ENCODE data around the gene USP24.
A peak's percentile ranks its signal among the peaks of the same experiment; 100 is the strongest.

The USP24 gene

GRCh38 chr1:55140137-55140536 lies 75.0 kb downstream of the USP24 start:
- no peak overlapping the region for H3K4me3 ChIP-seq (ENCODE audit: low read depth, low read length)
- peaks cover 43% of the 10 kb centered on the region for H3K36me3 ChIP-seq (replicated peaks)
- no peak for DNase-seq
- no peak for TF ChIP-seq CTCF (IDR thresholded peaks at IDR 0.05; ENCODE audit: low read depth, low read length, missing control alignments)
- H3K27me3 ChIP-seq (replicated peaks), result no peaks in the 10 kb centered on the region
- in situ Hi-C loops (cut with HindIII; ENCODE audit: low pct_ligation_motif_present, low sequenced_read_pairs), result no loop called here
- no peak overlapping the region for H3K27ac ChIP-seq

- DNase-seq, result no peak
- no peak overlapping the region for H3K27ac ChIP-seq
- in situ Hi-C loops (cut with HindIII; ENCODE audit: low pct_ligation_motif_present, low sequenced_read_pairs), result no loop called here
These were observed 76.3 kb downstream of the USP24 start for GRCh38 chr1:55138823-55139222.

GRCh38 chr1:55134152-55134808 lies 80.9 kb downstream of the USP24 start:
- no peak for TF ChIP-seq CTCF (IDR thresholded peaks at IDR 0.05; ENCODE audit: low read depth, low read length, missing control alignments)
- no peak for DNase-seq
- in situ Hi-C loops (cut with HindIII; ENCODE audit: low pct_ligation_motif_present, low sequenced_read_pairs), result no loop called here
- H3K27me3 ChIP-seq (replicated peaks), result no peaks in the 10 kb centered on the region
- H3K27ac ChIP-seq, result no peak overlapping the region
- H3K4me3 ChIP-seq (ENCODE audit: low read depth, low read length), result no peak overlapping the region
- peaks cover 50% of the 10 kb centered on the region for H3K36me3 ChIP-seq (replicated peaks)

More at GRCh38 chr1:55138823-55139222, 76.3 kb downstream of the USP24 start:
- H3K36me3 ChIP-seq (replicated peaks), result peaks cover 49% of the 10 kb centered on the region
- no peak for TF ChIP-seq CTCF (IDR thresholded peaks at IDR 0.05; ENCODE audit: low read depth, low read length, missing control alignments)
- H3K27me3 ChIP-seq (replicated peaks), result no peaks in the 10 kb centered on the region
- H3K4me3 ChIP-seq (ENCODE audit: low read depth, low read length), result no peak overlapping the region

- peak; percentile 66 for DNase-seq
- no peak for TF ChIP-seq CTCF (IDR thresholded peaks at IDR 0.05; ENCODE audit: low read depth, low read length, missing control alignments)
- H3K27ac ChIP-seq, result peak overlapping the region; percentile 86
- no peaks in the 10 kb centered on the region for H3K27me3 ChIP-seq (replicated peaks)
- in situ Hi-C loops (cut with HindIII; ENCODE audit: low pct_ligation_motif_present, low sequenced_read_pairs), result no loop called here
- peaks cover 40% of the 10 kb centered on the region for H3K36me3 ChIP-seq (replicated peaks)
- H3K4me3 ChIP-seq (ENCODE audit: low read depth, low read length), result no peak overlapping the region
These were observed 83.4 kb downstream of the USP24 start for GRCh38 chr1:55131801-55132200.

- Histone ChIP-seq H3K27me3 (replicated peaks) (no peaks in the 10 kb centered on the region), H3K27ac (peak overlapping the region; percentile 86), H3K4me3 (ENCODE audit: low read depth, low read length) (no peak overlapping the region), H3K36me3 (replicated peaks) (peaks cover 37% of the 10 kb centered on the region)
- DNase-seq, result no peak
- in situ Hi-C loops (cut with HindIII; ENCODE audit: low pct_ligation_motif_present, low sequenced_read_pairs), result no loop called here
- TF ChIP-seq CTCF (IDR thresholded peaks at IDR 0.05; ENCODE audit: low read depth, low read length, missing control alignments), result no peak
These were observed 83.9 kb downstream of the USP24 start for GRCh38 chr1:55131218-55131617.

- Histone ChIP-seq H3K27ac (no peak overlapping the region), H3K27me3 (replicated peaks) (no peaks in the 10 kb centered on the region), H3K4me3 (ENCODE audit: low read depth, low read length) (no peak overlapping the region), H3K36me3 (replicated peaks) (peaks cover 37% of the 10 kb centered on the region)
- in situ Hi-C loops (cut with HindIII; ENCODE audit: low pct_ligation_motif_present, low sequenced_read_pairs), result no loop called here
- TF ChIP-seq CTCF (IDR thresholded peaks at IDR 0.05; ENCODE audit: low read depth, low read length, missing control alignments), result no peak
- DNase-seq, result peak; percentile 72
These were observed 85.9 kb downstream of the USP24 start for GRCh38 chr1:55129194-55129728.

Measured in brain microvascular endothelial cell (primary cell).